PC-3 (cell line): Measurements from ENCODE around the gene GREM1. TPM values are rescaled to one million over a fixed set of nuclear protein-coding genes. Genes with fewer than 3 reads are reported as not detected.

ENCODE experiments used
- ATAC-seq: fragments of 200-7000 bp; cut with Tn5 transposase; 2 replicates; pipeline ENCODE4 v1.9.1; 2020; ENCODE audit warnings: mild to moderate bottlenecking, moderate library complexity
- BruUV-seq: library from RNA; stranded (reverse); fragments of 400-500 nt; replicated peaks from 2 replicates; lab custom pipeline; 2021; lab: Mats Ljungman, UMichigan
- CTCF ChIA-PET: fragments of 300-600 bp; sonication (Branson Sonifier 250); formaldehyde crosslinking; loops from one replicate; lab custom pipeline; 2022; ENCODE audit warnings: antibody characterized with exemption; lab: Charles Lee
- POLR2A ChIA-PET: fragments of 300-600 bp; sonication (Branson Sonifier 250); formaldehyde crosslinking; loops from one replicate; lab custom pipeline; 2022; ENCODE audit warnings: antibody characterized with exemption; ENCODE audit not compliant: unreplicated experiment; lab: Charles Lee
- DNase-seq: peaks from one replicate; pipeline ENCODE4 v3.0.0-alpha.2; 2015
- H2AFZ ChIP-seq: fragments of 300-600 bp; sonication (generic); 2 replicates; pipeline ENCODE4 v1.6.0; 2016; ENCODE audit warnings: antibody characterized with exemption, low read length
- H3F3A ChIP-seq: fragments of 300-600 bp; sonication (generic); one replicate; pipeline ENCODE4 v1.6.0; 2017; ENCODE audit warnings: antibody characterized with exemption, low read length, control low read depth, mild to moderate bottlenecking; ENCODE audit not compliant: unreplicated experiment
- H3K27ac ChIP-seq: fragments of 300-600 bp; sonication (generic); 2 replicates; pipeline ENCODE4 v1.5.1; 2016; ENCODE audit warnings: mild to moderate bottlenecking, low read length
- H3K27me3 ChIP-seq: fragments of 300-600 bp; sonication (generic); 2 replicates; pipeline ENCODE4 v1.6.1; 2016; ENCODE audit warnings: low read length, mixed read lengths
- H3K36me3 ChIP-seq: fragments of 300-600 bp; sonication (generic); 2 replicates; pipeline ENCODE4 v1.6.1; 2016; ENCODE audit warnings: low read depth, mixed run types, low read length, mixed read lengths
- H3K4me1 ChIP-seq: fragments of 300-600 bp; sonication (generic); 2 replicates; pipeline ENCODE4 v1.5.1; 2016; ENCODE audit warnings: low read length; ENCODE audit not compliant: insufficient read depth
- H3K4me2 ChIP-seq: fragments of 300-600 bp; sonication (generic); 2 replicates; pipeline ENCODE4 v1.6.0; 2016; ENCODE audit warnings: low read length
- H3K4me3 ChIP-seq: fragments of 300-600 bp; sonication (generic); 2 replicates; pipeline ENCODE4 v1.5.1; 2016; ENCODE audit warnings: mild to moderate bottlenecking, low read length, mixed read lengths
- H3K79me2 ChIP-seq: fragments of 300-600 bp; sonication (generic); 2 replicates; pipeline ENCODE4 v1.6.1; 2017; ENCODE audit warnings: low read length, mixed read lengths
- H3K9ac ChIP-seq: fragments of 300-600 bp; sonication (generic); 2 replicates; pipeline ENCODE4 v1.6.0; 2016; ENCODE audit warnings: mild to moderate bottlenecking, low read length
- H3K9me2 ChIP-seq: fragments of 300-600 bp; sonication (generic); replicated peaks from 2 replicates; pipeline ENCODE4 v1.6.1; 2016; ENCODE audit warnings: mixed run types, low read length, mixed read lengths
- H3K9me3 ChIP-seq: fragments of 300-600 bp; sonication (generic); 2 replicates; pipeline ENCODE4 v1.6.1; 2016; ENCODE audit warnings: low read length, mixed read lengths
- H4K20me1 ChIP-seq: fragments of 300-600 bp; sonication (generic); 2 replicates; pipeline ENCODE4 v1.6.1; 2016; ENCODE audit warnings: low read length, mixed read lengths
- CTCF ChIP-seq: fragments of 300-600 bp; sonication (generic); conservative IDR thresholded peaks from 2 replicates; pipeline ENCODE4 v1.5.1; 2017; ENCODE audit warnings: antibody characterized with exemption, low read depth, mild to moderate bottlenecking, low read length
- EZH2 ChIP-seq: fragments of 300-600 bp; sonication (generic); IDR thresholded peaks from one replicate; pipeline ENCODE4 v1.6.1; 2017; ENCODE audit warnings: antibody characterized with exemption, mild to moderate bottlenecking, low read length; ENCODE audit not compliant: unreplicated experiment
- EZH2phosphoT487 ChIP-seq: fragments of 300-600 bp; sonication (generic); IDR thresholded peaks from 2 replicates; pipeline ENCODE4 v1.6.1; 2018; ENCODE audit warnings: mild to moderate bottlenecking, antibody characterized with exemption, low read length, borderline replicate concordance
- intact Hi-C: fragments of 100-400 bp; cut with micrococcal nuclease; formaldehyde crosslinking; loops from 2 replicates; pipeline ENCODE4 v1.9.0; 2023
- total RNA-seq: library from RNA; depleted of rRNA; stranded (reverse); fragments of >200 nt; gene quantifications from 2 replicates; pipeline ENCODE4 v1.2.3, GENCODE V29; 2014

GREM1 gene
- total RNA-seq, 1 experiment from 2014 or later = 1.6 TPM

GRCh38 chr15:32739522-32740063 lies 21.8 kb downstream of the GREM1 start:
- Histone ChIP-seq H3K27ac (no peak overlapping the region), H3K9me3 (no peaks in the 10 kb centered on the region), H3K36me3 (no peaks in the 10 kb centered on the region), H3K79me2 (no peaks in the 10 kb centered on the region), H4K20me1 (no peaks in the 10 kb centered on the region), H3K4me3 (no peak overlapping the region), H2AFZ (no peak overlapping the region), H3K9ac (no peak overlapping the region), H3K9me2 (no peaks in the 10 kb centered on the region), H3F3A (no peaks in the 10 kb centered on the region), H3K27me3 (no peaks in the 10 kb centered on the region), H3K4me2 (no peak overlapping the region), H3K4me1 (no peaks in the 10 kb centered on the region)
- ChIA-PET CTCF (no interaction called here), POLR2A (no interaction called here)
- no peak for ATAC-seq
- intact Hi-C loops = no loop called here
- BruUV-seq = no TSS peak
- DNase-seq = no peak
- TF ChIP-seq EZH2phosphoT487 (no peak), CTCF (no peak), EZH2 (no peak)

- intact Hi-C loops = no loop called here
- Histone ChIP-seq H3K9me2 (no peaks in the 10 kb centered on the region), H4K20me1 (no peaks in the 10 kb centered on the region), H3F3A (no peaks in the 10 kb centered on the region), H3K9me3 (no peaks in the 10 kb centered on the region), H3K9ac (no peak overlapping the region), H3K4me1 (no peaks in the 10 kb centered on the region), H3K79me2 (no peaks in the 10 kb centered on the region), H3K27ac (no peak overlapping the region), H3K4me3 (no peak overlapping the region), H3K4me2 (no peak overlapping the region), H3K36me3 (no peaks in the 10 kb centered on the region), H2AFZ (no peak overlapping the region), H3K27me3 (no peaks in the 10 kb centered on the region)
- POLR2A ChIA-PET = interaction anchor here (0.7 kb wide), 1 partner anchor 1841 kb away, joined by 4 read pairs; no protein-coding TSS in a partner anchor
- ATAC-seq = no peak
- DNase-seq = peak; percentile 29
- CTCF ChIA-PET = interaction anchor here (0.6 kb wide), 1 partner anchor 444 kb away, joined by 4 read pairs; no protein-coding TSS in a partner anchor
- no TSS peak for BruUV-seq
- TF ChIP-seq EZH2phosphoT487 = no peak
- no peak for TF ChIP-seq CTCF
Observed at GRCh38 chr15:32743411-32744140, 25.8 kb downstream of the GREM1 start.
